Measurements from ENCODE around the gene PDE6C.

Gene PDE6C

DNA sequence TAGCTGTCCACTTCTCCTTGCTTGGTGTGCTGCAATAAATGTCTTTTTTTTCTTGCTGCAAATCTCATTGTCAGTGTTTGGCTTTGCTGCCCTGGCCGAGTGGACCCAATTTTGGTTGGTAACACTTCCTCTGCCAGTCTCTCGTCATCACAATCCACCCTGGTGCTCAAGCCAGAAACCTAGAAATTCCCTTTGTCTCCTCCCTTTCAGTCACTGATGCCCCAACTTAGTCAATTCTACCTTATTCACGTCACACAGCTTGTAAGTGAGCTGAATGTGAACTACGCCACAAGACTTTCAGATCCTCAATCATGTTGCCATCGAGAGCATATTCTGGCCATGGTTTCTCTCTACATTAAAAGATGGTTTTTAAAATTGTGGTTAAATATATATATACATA lies 103.0 kb downstream of the PDE6C start:
- DNase-seq (ENCODE audit: low read depth, low spot score) = no peak
- no peak overlapping the region for H3K4me3 ChIP-seq (ENCODE audit: low read depth, low read length)
- in situ Hi-C loops (cut with HindIII; ENCODE audit: low sequenced_read_pairs) = no loop called here
- TF ChIP-seq, protein P1, sequence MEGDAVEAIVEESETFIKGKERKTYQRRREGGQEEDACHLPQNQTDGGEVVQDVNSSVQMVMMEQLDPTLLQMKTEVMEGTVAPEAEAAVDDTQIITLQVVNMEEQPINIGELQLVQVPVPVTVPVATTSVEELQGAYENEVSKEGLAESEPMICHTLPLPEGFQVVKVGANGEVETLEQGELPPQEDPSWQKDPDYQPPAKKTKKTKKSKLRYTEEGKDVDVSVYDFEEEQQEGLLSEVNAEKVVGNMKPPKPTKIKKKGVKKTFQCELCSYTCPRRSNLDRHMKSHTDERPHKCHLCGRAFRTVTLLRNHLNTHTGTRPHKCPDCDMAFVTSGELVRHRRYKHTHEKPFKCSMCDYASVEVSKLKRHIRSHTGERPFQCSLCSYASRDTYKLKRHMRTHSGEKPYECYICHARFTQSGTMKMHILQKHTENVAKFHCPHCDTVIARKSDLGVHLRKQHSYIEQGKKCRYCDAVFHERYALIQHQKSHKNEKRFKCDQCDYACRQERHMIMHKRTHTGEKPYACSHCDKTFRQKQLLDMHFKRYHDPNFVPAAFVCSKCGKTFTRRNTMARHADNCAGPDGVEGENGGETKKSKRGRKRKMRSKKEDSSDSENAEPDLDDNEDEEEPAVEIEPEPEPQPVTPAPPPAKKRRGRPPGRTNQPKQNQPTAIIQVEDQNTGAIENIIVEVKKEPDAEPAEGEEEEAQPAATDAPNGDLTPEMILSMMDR (IDR thresholded peaks at IDR 0.05; ENCODE audit: low read depth, low read length) = no peak

Measured in astrocyte of the spinal cord (primary cell).